HepG2 (cell line): ENCODE data around the gene DENND4C. TPM values are rescaled to one million over a fixed set of nuclear protein-coding genes. Genes with fewer than 3 reads are reported as not detected.

Source experiments
- CENPBD1 ChIP-seq: sonication (generic); formaldehyde crosslinking; IDR thresholded peaks from 2 replicates; pipeline ENCODE4 v1.8.0; 2022; ENCODE audit warnings: missing genetic modification reagents, low read depth, mild to moderate bottlenecking, borderline replicate concordance
- DMAP1 ChIP-seq: IDR thresholded peaks from 2 replicates; pipeline ENCODE4 v1.6.1; 2016
- MIER3 ChIP-seq: IDR thresholded peaks from 2 replicates; pipeline ENCODE4 v1.6.1; 2016; ENCODE audit warnings: missing compliant biosample characterization, borderline replicate concordance
- MYNN ChIP-seq: sonication (generic); formaldehyde crosslinking; IDR thresholded peaks from 2 replicates; pipeline ENCODE4 v1.4.0; 2020; ENCODE audit warnings: mild to moderate bottlenecking, low read depth, missing genetic modification reagents
- NFE2L2 ChIP-seq: fragments of 150-350 bp; IDR thresholded peaks from 2 replicates; pipeline ENCODE4 v1.6.1; 2014; ENCODE audit warnings: low read length
- RFXANK ChIP-seq: IDR thresholded peaks from 2 replicates; pipeline ENCODE4 v1.6.1; 2016
- STAT5B ChIP-seq: sonication (generic); formaldehyde crosslinking; IDR thresholded peaks from 2 replicates; pipeline ENCODE4 v1.4.0; 2020; ENCODE audit warnings: missing genetic modification reagents
- YEATS2 ChIP-seq: sonication (generic); formaldehyde crosslinking; IDR thresholded peaks from 2 replicates; pipeline ENCODE4 v1.4.0; 2020; ENCODE audit warnings: missing genetic modification reagents, borderline replicate concordance
- ZNF205 ChIP-seq: IDR thresholded peaks from 2 replicates; pipeline ENCODE4 v1.6.1; 2018; ENCODE audit warnings: missing biosample characterization, missing genetic modification reagents
- ZNF282 ChIP-seq: fragments of 450-650 bp; IDR thresholded peaks from 2 replicates; pipeline ENCODE4 v1.6.1; 2018; ENCODE audit not compliant: partially characterized antibody
- ZNF3 ChIP-seq: IDR thresholded peaks from 2 replicates; pipeline ENCODE4 v1.7.0; 2017; ENCODE audit warnings: inconsistent platforms
- ZNF354B ChIP-seq: sonication (generic); formaldehyde crosslinking; IDR thresholded peaks from 2 replicates; pipeline ENCODE4 v1.8.0; 2022; ENCODE audit warnings: mild to moderate bottlenecking, missing genetic modification reagents
- ZNF549 ChIP-seq: sonication (generic); formaldehyde crosslinking; IDR thresholded peaks from 2 replicates; pipeline ENCODE4 v1.5.0; 2020; ENCODE audit warnings: missing genetic modification reagents
- ZNF749 ChIP-seq: sonication (generic); formaldehyde crosslinking; IDR thresholded peaks from 2 replicates; pipeline ENCODE4 v1.8.0; 2022; ENCODE audit warnings: mild to moderate bottlenecking, missing genetic modification reagents, moderate library complexity, borderline replicate concordance
- polyA plus RNA-seq, 8 experiments: library from polyadenylated mRNA; depleted of rRNA in 3 of 8; stranded (reverse) in 7 of 8; unstranded in 1 of 8; fragments of >200 nt; fragmentation: Illumina TruSeq in 4 of 8; extraction: Trizol in 4 of 8; gene quantifications; 2 replicates each; pipeline versions ENCODE4 v1.2.1 to v1.2.3, GENCODE V29; 2011 to 2016; ENCODE audit warnings: low read depth in 4 of 8, missing spikeins in 1 of 8, mixed read lengths in 1 of 8; ENCODE audit not compliant: insufficient read depth in 1 of 8
- total RNA-seq, 5 experiments: library from RNA; depleted of rRNA; stranded (reverse); fragments of >200 nt; fragmentation: Illumina TruSeq; extraction: Trizol; gene quantifications; 2 replicates each; pipeline ENCODE4 v1.2.3, GENCODE V29; 2016; ENCODE audit warnings: low read depth in 1 of 5
- TF ChIP-seq, protein P1 (sequence below): IDR thresholded peaks from 2 replicates; pipeline ENCODE4 v1.6.1; 2018; ENCODE audit warnings: missing genetic modification reagents
- TF ChIP-seq, protein P2 (sequence below): sonication (generic); formaldehyde crosslinking; IDR thresholded peaks from 2 replicates; pipeline ENCODE4 v1.5.1; 2020; ENCODE audit warnings: missing genetic modification reagents, mild to moderate bottlenecking, borderline replicate concordance
- TF ChIP-seq, protein P3 (sequence below), 2 experiments: sonication (generic) in 1 of 2; formaldehyde crosslinking in 1 of 2; IDR thresholded peaks; 2 replicates each; pipeline versions ENCODE4 v1.4.0 to v1.6.1; 2016 to 2020; ENCODE audit warnings: borderline replicate concordance in 1 of 2, low read depth in 1 of 2, mild to moderate bottlenecking in 1 of 2, missing genetic modification reagents in 1 of 2
- TF ChIP-seq, protein P4 (sequence below): IDR thresholded peaks from 2 replicates; pipeline ENCODE4 v1.6.1; 2016; ENCODE audit warnings: low read depth, missing genetic modification reagents, missing compliant biosample characterization

DENND4C gene
- total and polyA plus RNA-seq, 2 of the 13 experiments (the other 11 are each of a cell fraction or from before 2014, with no cell fraction given) = 19.1 to 27.2 TPM

DNA sequence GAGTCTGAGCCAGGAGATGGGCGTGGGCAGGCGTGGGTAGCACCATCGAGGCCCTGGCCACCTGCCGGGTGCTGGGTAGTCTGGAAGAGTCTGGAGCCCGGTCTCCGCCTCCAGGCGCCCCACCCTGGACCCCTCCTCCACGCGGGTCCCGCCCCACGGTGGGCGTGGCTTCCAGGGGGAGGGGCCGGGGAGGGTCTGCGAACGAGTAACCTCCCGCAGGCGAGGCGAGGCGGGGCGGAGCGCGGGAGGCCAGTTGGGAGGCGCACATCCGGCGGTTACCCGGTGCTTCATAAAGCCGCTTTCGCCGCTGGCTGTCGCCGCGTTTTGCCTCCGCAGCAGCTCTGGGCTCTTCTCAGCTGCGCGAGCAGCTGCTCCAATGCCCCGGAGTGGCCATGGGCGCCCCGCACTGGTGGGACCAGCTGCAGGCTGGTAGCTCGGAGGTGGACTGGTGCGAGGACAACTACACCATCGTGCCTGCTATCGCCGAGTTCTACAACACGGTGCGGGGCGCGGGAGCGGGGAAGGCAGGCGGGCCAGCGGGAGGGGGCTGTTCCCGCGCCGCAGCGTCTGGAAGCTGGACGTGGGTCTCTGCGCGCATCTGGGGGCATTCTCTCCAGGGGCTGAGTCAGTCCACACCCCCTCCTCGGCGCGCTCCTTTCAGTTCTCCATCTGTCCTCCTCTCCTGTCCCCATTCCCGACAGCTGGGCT, 178.4 kb downstream of the DENND4C start, which contains the start of gene ACER2 (continued):
- peak; percentile 55; the same call in 1 of the 2 replicates for TF ChIP-seq ZNF549 (CRISPR knock-in tag)
- no peak for TF ChIP-seq MYNN
- TF ChIP-seq RFXANK = no peak
- no peak for TF ChIP-seq YEATS2 (CRISPR knock-in tag)
- no peak for TF ChIP-seq NFE2L2
- no peak for TF ChIP-seq ZNF282
- TF ChIP-seq, protein P1, sequence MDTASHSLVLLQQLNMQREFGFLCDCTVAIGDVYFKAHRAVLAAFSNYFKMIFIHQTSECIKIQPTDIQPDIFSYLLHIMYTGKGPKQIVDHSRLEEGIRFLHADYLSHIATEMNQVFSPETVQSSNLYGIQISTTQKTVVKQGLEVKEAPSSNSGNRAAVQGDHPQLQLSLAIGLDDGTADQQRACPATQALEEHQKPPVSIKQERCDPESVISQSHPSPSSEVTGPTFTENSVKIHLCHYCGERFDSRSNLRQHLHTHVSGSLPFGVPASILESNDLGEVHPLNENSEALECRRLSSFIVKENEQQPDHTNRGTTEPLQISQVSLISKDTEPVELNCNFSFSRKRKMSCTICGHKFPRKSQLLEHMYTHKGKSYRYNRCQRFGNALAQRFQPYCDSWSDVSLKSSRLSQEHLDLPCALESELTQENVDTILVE (CRISPR knock-in tag) = peak; percentile 44; the same call in 1 of the 2 replicates
- TF ChIP-seq ZNF749 (CRISPR knock-in tag) = 0 out of 2 replicates have a peak, but pooled peaks have one; percentile 10
- TF ChIP-seq MIER3 = peak; percentile 63; the same call in 1 of the 2 replicates
- TF ChIP-seq CENPBD1 (CRISPR knock-in tag) = no peak
- TF ChIP-seq ZNF3 = no peak
- TF ChIP-seq, protein P2, sequence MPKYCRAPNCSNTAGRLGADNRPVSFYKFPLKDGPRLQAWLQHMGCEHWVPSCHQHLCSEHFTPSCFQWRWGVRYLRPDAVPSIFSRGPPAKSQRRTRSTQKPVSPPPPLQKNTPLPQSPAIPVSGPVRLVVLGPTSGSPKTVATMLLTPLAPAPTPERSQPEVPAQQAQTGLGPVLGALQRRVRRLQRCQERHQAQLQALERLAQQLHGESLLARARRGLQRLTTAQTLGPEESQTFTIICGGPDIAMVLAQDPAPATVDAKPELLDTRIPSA (CRISPR knock-in tag) = no peak
- no peak; the same call in 1 of the 2 replicates for TF ChIP-seq ZNF205 (CRISPR knock-in tag)
- TF ChIP-seq, protein P3, sequence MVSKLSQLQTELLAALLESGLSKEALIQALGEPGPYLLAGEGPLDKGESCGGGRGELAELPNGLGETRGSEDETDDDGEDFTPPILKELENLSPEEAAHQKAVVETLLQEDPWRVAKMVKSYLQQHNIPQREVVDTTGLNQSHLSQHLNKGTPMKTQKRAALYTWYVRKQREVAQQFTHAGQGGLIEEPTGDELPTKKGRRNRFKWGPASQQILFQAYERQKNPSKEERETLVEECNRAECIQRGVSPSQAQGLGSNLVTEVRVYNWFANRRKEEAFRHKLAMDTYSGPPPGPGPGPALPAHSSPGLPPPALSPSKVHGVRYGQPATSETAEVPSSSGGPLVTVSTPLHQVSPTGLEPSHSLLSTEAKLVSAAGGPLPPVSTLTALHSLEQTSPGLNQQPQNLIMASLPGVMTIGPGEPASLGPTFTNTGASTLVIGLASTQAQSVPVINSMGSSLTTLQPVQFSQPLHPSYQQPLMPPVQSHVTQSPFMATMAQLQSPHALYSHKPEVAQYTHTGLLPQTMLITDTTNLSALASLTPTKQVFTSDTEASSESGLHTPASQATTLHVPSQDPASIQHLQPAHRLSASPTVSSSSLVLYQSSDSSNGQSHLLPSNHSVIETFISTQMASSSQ (IDR thresholded peaks at IDR 0.05; ENCODE audit: low read depth) = no peak
- TF ChIP-seq, protein P3 (CRISPR knock-in tag; IDR thresholded peaks at IDR 0.05; ENCODE audit: borderline replicate concordance) = no peak; the same call in 1 of the 2 replicates
- TF ChIP-seq DMAP1 = peak; percentile 75
- no peak for TF ChIP-seq ZNF354B (CRISPR knock-in tag)
- TF ChIP-seq STAT5B = no peak
- TF ChIP-seq, protein P4, sequence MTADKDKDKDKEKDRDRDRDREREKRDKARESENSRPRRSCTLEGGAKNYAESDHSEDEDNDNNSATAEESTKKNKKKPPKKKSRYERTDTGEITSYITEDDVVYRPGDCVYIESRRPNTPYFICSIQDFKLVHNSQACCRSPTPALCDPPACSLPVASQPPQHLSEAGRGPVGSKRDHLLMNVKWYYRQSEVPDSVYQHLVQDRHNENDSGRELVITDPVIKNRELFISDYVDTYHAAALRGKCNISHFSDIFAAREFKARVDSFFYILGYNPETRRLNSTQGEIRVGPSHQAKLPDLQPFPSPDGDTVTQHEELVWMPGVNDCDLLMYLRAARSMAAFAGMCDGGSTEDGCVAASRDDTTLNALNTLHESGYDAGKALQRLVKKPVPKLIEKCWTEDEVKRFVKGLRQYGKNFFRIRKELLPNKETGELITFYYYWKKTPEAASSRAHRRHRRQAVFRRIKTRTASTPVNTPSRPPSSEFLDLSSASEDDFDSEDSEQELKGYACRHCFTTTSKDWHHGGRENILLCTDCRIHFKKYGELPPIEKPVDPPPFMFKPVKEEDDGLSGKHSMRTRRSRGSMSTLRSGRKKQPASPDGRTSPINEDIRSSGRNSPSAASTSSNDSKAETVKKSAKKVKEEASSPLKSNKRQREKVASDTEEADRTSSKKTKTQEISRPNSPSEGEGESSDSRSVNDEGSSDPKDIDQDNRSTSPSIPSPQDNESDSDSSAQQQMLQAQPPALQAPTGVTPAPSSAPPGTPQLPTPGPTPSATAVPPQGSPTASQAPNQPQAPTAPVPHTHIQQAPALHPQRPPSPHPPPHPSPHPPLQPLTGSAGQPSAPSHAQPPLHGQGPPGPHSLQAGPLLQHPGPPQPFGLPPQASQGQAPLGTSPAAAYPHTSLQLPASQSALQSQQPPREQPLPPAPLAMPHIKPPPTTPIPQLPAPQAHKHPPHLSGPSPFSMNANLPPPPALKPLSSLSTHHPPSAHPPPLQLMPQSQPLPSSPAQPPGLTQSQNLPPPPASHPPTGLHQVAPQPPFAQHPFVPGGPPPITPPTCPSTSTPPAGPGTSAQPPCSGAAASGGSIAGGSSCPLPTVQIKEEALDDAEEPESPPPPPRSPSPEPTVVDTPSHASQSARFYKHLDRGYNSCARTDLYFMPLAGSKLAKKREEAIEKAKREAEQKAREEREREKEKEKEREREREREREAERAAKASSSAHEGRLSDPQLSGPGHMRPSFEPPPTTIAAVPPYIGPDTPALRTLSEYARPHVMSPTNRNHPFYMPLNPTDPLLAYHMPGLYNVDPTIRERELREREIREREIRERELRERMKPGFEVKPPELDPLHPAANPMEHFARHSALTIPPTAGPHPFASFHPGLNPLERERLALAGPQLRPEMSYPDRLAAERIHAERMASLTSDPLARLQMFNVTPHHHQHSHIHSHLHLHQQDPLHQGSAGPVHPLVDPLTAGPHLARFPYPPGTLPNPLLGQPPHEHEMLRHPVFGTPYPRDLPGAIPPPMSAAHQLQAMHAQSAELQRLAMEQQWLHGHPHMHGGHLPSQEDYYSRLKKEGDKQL (CRISPR knock-in tag) = no peak
